Activated CD4-positive, alpha-beta T cell treated with anti-CD3 and anti-CD28 coated beads for 48 hours (primary cell): ENCODE data around the gene RPL27.
A peak's percentile ranks its signal among the peaks of the same experiment; 100 is the strongest.

ENCODE experiments used
- DNase-seq: peaks from one replicate; pipeline ENCODE4 v3.0.0-alpha.2; 2020

The RPL27 gene

GRCh38 chr17:43021741-43022512 is 23.7 kb downstream of the RPL27 start, which contains the start of gene VAT1:
VAT1 (minus strand) TSS chr17:43022385; CDS start chr17:43022322, 63 bp downstream.
- DNase-seq: peak; percentile 74

GRCh38 chr17:43024407-43025289 is 26.4 kb downstream of the RPL27 start, which contains the start of gene RND2:
RND2 (plus strand) TSS chr17:43025231; CDS start chr17:43025348, 117 bp downstream.
- peak; percentile 85 for DNase-seq

GRCh38 chr17:43025290-43025657 is 27.1 kb downstream of the RPL27 start:
- no peak for DNase-seq

GRCh38 chr17:43025766-43026537 is 27.7 kb downstream of the RPL27 start:
- DNase-seq: no peak

- no peak for DNase-seq
These were observed 28.4 kb downstream of the RPL27 start for GRCh38 chr17:43026595-43026994.

GRCh38 chr17:43027091-43028032 is 29.1 kb downstream of the RPL27 start:
- no peak for DNase-seq

GRCh38 chr17:43028221-43028861 is 30.1 kb downstream of the RPL27 start:
- DNase-seq: no peak

- no peak for DNase-seq
These were observed 32.0 kb downstream of the RPL27 start for GRCh38 chr17:43030137-43030767.

GRCh38 chr17:43031666-43032065 is 33.4 kb downstream of the RPL27 start:
- DNase-seq: no peak

- DNase-seq: no peak
These were observed 36.0 kb downstream of the RPL27 start for GRCh38 chr17:43033948-43034881.

GRCh38 chr17:43034894-43035293 is 36.7 kb downstream of the RPL27 start:
- no peak for DNase-seq

- no peak for DNase-seq
These were observed 41.4 kb downstream of the RPL27 start for GRCh38 chr17:43039646-43040045.

- DNase-seq: no peak
These were observed 42.4 kb downstream of the RPL27 start for GRCh38 chr17:43040655-43041054.

GRCh38 chr17:43042025-43042628 is 43.9 kb downstream of the RPL27 start:
- no peak for DNase-seq

- DNase-seq: no peak
These were observed 45.1 kb downstream of the RPL27 start for GRCh38 chr17:43043307-43043706.

GRCh38 chr17:43044024-43044423 is 45.8 kb downstream of the RPL27 start:
- DNase-seq: no peak

GRCh38 chr17:43051969-43052368 is 53.8 kb downstream of the RPL27 start:
- DNase-seq: no peak
